IPS DF 6.9 (cell line): ENCODE results near the gene ALKBH1.
"Not testable (repeated sequence)": the region's sequence is repeated elsewhere in the genome, so short reads cannot be mapped to it uniquely, and the experiment has no call there.

Source experiments
- DNase-seq: peaks from one replicate; pipeline ENCODE4 v3.0.0-alpha.2; 2013; ENCODE audit warnings: low read depth, low spot score
- H3K27ac ChIP-seq: one replicate; pipeline ENCODE4 v1.5.1; 2013; ENCODE audit warnings: low read length, control low read depth
- H3K27me3 ChIP-seq: 2 replicates; pipeline ENCODE4 v1.6.1; 2013; ENCODE audit warnings: mild to moderate bottlenecking, low read length; ENCODE audit not compliant: control insufficient read depth, insufficient read depth
- H3K36me3 ChIP-seq: 2 replicates; pipeline ENCODE4 v1.6.1; 2013; ENCODE audit warnings: low read length; ENCODE audit not compliant: control insufficient read depth, insufficient read depth
- H3K4me1 ChIP-seq: 2 replicates; pipeline ENCODE4 v1.6.1; 2013; ENCODE audit warnings: low read length; ENCODE audit not compliant: control insufficient read depth, insufficient read depth
- H3K4me3 ChIP-seq: 2 replicates; pipeline ENCODE4 v1.5.1; 2013; ENCODE audit warnings: mild to moderate bottlenecking, low read length
- H3K9me3 ChIP-seq: 2 replicates; pipeline ENCODE4 v1.6.1; 2013; ENCODE audit warnings: low read length, inconsistent platforms; ENCODE audit not compliant: control insufficient read depth, insufficient read depth
- WGBS: extraction: QIAGEN DNeasy Blood & Tissue Kit; methylation state at CpG from one replicate; pipeline ENCODE4 v1.1.7; 2013; ENCODE audit warnings: mixed read lengths, missing lambda C conversion rate; ENCODE audit not compliant: insufficient read length, insufficient coverage; 5-methylcytosine and 5-hydroxymethylcytosine counted together

The ALKBH1 gene

DNA sequence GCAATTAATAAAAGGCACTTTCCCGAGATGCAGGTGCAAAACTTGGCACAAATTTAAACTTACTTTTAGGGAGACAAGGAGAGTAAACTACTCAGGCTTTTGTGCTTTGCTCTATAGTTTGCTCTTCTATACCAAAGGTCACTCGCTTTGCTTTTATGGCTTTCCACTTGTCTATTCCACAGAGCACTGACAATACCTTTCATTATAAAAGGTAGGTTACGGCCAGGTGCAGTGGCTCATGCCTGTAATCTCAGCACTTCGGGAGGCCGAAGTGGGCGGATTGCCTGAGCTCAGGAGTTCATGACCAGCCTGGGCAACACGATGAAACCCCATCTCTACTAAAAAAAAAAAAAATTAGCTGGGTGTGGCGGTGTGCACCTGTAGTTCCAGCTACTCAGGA is 32.9 kb downstream of the ALKBH1 start:
- Histone ChIP-seq H3K36me3 (peaks cover 7% of the 10 kb centered on the region; the same call in 1 of the 2 replicates), H3K27me3 (no peaks in the 10 kb centered on the region)
- no CpG with 5 or more reads among the region's 8 CpGs for WGBS

DNA sequence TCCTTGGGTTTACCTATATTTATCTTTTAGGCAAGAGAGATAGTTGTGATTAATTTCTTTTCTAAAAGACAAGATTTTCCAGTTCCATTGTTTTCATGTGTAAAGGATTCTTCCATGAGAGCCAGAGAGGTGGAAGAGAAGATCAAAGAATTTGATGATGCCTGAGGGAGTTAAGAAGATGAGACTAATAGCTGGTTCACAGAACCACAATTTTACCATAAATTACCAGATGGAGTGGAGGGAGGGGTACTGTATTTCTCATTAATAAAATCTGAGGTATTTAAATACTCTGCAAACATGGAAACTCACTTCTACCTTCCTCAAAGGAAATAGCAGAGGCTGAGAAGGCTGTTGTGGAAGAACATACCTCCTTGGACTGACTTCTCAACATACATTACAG is 34.6 kb downstream of the ALKBH1 start:
- Histone ChIP-seq H3K36me3 (peaks cover 4% of the 10 kb centered on the region; the same call in 1 of the 2 replicates), H3K27me3 (no peaks in the 10 kb centered on the region), H3K9me3 (no peaks in the 10 kb centered on the region), H3K4me1 (no peaks in the 10 kb centered on the region), H3K27ac (no peak overlapping the region), H3K4me3 (no peak overlapping the region)
- no peak for DNase-seq

More for the DNA sequence above, 32.9 kb downstream of the ALKBH1 start:
- Histone ChIP-seq H3K4me3 (no peak overlapping the region), H3K27ac (no peak overlapping the region), H3K4me1 (no peaks in the 10 kb centered on the region), H3K9me3 (no peaks in the 10 kb centered on the region)
- DNase-seq = no peak

DNA sequence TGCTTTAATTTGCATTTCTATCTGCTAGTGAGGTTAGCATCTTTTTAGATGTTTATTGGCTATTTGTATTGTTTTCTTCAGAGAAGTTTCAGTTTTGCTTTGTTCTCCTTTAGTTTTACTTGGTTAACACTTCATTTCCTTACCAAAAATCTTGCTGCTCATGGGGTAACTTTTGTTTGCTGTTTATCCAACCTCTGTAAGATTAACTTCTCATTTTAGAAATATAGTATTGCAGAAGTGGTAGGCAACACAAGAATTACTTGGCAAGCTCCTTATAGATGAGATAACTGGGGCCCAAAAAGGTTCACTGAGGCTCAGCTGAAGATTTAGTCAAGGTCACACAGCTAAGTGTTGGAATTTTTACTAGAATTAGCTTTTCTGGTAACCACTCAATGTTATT is 40.5 kb downstream of the ALKBH1 start:
- H3K36me3 ChIP-seq = no peaks in the 10 kb centered on the region
- no peaks in the 10 kb centered on the region for H3K27me3 ChIP-seq
- DNase-seq = no peak
- no peaks in the 10 kb centered on the region for H3K4me1 ChIP-seq
- H3K9me3 ChIP-seq = no peaks in the 10 kb centered on the region
- H3K27ac ChIP-seq = no peak overlapping the region
- H3K4me3 ChIP-seq = no peak overlapping the region

DNA sequence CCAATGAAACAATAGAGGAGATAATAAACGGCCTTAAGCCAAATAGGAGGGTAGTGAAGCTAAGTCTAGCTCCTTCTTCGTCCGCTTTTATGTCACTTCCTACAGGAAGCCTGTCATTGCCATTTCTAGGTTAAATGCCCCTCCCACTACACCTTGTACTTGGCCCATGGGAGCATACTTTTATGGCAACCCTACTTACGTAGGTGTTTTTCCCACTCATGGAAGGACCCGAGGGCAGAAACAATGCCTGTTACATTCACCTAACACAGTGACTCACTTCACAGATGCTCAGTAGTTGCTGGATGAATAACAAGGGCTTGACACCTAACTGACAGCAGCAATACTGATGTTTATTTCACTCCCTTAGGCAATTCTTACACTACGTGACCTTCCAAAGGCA is 44.5 kb downstream of the ALKBH1 start:
- H3K4me1 ChIP-seq = no peaks in the 10 kb centered on the region
- no peaks in the 10 kb centered on the region for H3K27me3 ChIP-seq
- WGBS = no CpG with 5 or more reads among the region's 6 CpGs
- no peak for DNase-seq
- H3K4me3 ChIP-seq = no peak overlapping the region
- no peaks in the 10 kb centered on the region for H3K9me3 ChIP-seq
- H3K27ac ChIP-seq = no peak overlapping the region
- no peaks in the 10 kb centered on the region for H3K36me3 ChIP-seq

DNA sequence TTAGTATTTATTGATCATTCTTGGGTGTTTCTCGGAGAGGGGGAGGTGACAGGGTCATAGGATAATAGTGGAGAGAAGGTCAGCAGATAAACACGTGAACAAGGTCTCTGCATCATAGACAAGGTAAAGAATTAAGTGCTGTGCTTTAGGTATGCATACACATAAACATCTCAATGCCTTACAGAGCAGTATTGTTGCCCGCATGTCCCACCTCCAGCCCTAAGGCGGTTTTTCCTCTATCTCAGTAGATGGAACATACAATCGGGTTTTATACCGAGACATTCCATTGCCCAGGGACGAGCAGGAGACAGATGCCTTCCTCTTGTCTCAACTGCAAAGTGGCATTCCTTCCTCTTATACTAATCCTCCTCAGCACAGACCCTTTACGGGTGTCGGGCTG is 46.3 kb downstream of the ALKBH1 start:
- no CpG with 5 or more reads among the region's 9 CpGs for WGBS
- H3K27me3 ChIP-seq, DNase-seq, H3K4me3 ChIP-seq, H3K4me1 ChIP-seq, H3K9me3 ChIP-seq, H3K27ac ChIP-seq, H3K36me3 ChIP-seq: not testable (repeated sequence)

DNA sequence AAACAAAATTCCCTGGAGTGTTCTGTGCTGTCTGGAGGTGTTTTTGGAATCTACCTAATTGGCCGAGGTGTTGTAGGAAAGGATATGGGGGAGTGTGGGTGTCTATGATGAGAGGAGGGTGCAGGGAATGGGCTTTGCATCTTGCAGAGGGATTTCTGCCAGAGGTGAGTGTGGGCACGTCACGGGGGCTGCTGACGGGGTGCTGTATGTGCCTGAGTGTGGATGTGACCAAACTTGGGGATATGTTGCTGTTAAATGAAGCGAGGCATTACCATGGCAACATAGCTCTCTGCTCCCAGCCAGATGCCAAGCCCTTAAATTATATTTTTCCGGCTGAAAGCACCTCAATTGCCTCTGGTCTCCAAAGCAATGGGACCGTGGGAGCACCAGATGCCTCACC is 47.1 kb downstream of the ALKBH1 start:
- no peaks in the 10 kb centered on the region for H3K4me1 ChIP-seq
- DNase-seq = no peak
- H3K27ac ChIP-seq = no peak overlapping the region
- H3K4me3 ChIP-seq = no peak overlapping the region
- H3K36me3 ChIP-seq = no peaks in the 10 kb centered on the region
- no peaks in the 10 kb centered on the region for H3K27me3 ChIP-seq
- no CpG with 5 or more reads among the region's 7 CpGs for WGBS
- H3K9me3 ChIP-seq = no peaks in the 10 kb centered on the region

DNA sequence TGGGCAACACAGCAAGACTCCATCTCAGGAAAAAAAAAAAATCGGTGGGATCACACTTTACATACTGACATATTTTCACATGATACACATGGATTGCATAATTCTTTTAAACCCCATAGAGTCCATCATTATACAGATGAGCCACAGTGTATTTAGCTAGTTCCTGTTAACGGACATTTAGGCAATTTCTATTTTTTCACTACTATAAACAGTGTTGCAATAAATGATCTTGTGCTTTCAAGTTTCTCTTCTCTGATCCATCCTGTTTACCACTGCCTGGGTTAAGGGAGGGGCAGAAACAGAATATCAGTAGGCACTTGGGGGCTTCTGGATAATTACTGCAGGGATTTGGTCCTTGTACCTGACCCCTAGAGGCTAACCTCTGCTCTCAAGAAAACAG is 48.0 kb downstream of the ALKBH1 start:
- WGBS = no CpG with 5 or more reads among the region's 2 CpGs
- H3K9me3 ChIP-seq = no peaks in the 10 kb centered on the region
- peaks cover 2% of the 10 kb centered on the region; the same call in 1 of the 2 replicates for H3K4me1 ChIP-seq
- H3K27me3 ChIP-seq = no peaks in the 10 kb centered on the region
- H3K4me3 ChIP-seq = no peak overlapping the region
- no peaks in the 10 kb centered on the region for H3K36me3 ChIP-seq
- no peak for DNase-seq
- no peak overlapping the region for H3K27ac ChIP-seq

DNA sequence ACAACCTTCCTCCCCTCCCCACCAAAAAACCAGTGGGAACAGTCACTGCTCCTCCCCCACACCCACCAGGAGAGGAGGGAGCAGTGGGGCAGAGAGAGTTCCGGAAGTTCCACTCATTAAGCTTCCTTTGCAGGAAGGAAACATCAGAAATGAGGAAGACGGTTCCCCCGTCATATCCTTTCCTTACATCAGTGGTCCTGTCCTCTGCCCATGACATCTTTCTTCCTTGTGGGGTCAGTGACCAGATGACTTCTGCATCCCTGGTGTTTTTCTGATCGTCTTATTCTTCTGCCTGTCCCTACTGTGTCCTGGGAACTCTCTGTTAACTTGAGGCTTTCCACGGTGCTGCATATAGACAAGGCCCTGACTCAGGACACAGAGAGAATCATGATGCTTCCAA is 50.5 kb downstream of the ALKBH1 start:
- Histone ChIP-seq H3K4me1 (peaks cover 5% of the 10 kb centered on the region; the same call in 1 of the 2 replicates), H3K9me3 (no peaks in the 10 kb centered on the region), H3K27ac (no peak overlapping the region), H3K36me3 (no peaks in the 10 kb centered on the region), H3K27me3 (no peaks in the 10 kb centered on the region), H3K4me3 (no peak overlapping the region)
- no peak for DNase-seq
- no CpG with 5 or more reads among the region's 5 CpGs for WGBS

DNA sequence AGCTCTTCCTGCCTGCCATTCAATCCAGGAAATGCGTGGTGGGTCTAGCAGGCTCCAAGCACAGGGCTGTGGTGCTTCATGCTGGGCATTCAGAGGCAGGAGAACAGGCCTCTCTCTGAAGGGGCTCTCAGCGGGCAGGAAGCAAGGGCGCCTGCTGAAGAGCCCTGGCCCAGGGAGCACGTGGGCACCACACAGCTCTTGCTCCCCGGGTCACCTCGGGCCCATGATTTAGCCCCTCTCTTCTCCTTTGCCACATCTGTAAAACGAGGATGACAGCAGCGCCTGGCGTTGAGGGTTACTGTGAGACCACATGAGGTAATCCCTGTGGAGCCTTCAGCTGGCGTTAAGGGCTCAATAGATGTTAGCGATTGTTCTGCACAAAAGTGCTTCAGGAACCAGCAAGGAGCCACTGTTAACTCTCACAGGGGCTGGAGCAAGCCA is 53.8 kb downstream of the ALKBH1 start:
- DNase-seq = no peak
- WGBS = no CpG with 5 or more reads among the region's 11 CpGs
- Histone ChIP-seq H3K4me1 (peaks cover 5% of the 10 kb centered on the region; the same call in 1 of the 2 replicates), H3K36me3 (no peaks in the 10 kb centered on the region), H3K27me3 (no peaks in the 10 kb centered on the region), H3K4me3 (no peak overlapping the region), H3K9me3 (no peaks in the 10 kb centered on the region), H3K27ac (no peak overlapping the region)

DNA sequence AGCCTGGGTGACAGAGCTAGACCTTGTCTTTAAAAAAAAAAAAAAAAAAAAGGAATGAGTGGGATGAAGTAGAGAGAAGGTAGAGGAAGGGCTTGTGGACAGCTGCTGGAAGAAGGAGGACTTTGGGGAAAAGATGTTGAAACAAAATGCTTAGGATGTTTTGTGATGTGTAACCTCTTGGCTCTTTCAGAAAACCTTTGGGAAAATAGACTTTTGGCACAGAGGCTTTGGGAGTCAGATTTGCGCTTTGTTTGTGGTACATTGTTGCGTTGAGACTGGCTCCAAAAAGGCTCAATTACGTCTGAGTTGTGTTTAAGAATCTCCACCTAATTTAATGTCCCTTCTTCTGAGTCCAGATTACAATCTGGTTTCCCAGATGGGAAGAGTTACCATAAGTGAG is 58.5 kb downstream of the ALKBH1 start:
- Histone ChIP-seq H3K36me3 (no peaks in the 10 kb centered on the region), H3K27ac (no peak overlapping the region)
- WGBS = no CpG with 5 or more reads among the region's 3 CpGs

DNA sequence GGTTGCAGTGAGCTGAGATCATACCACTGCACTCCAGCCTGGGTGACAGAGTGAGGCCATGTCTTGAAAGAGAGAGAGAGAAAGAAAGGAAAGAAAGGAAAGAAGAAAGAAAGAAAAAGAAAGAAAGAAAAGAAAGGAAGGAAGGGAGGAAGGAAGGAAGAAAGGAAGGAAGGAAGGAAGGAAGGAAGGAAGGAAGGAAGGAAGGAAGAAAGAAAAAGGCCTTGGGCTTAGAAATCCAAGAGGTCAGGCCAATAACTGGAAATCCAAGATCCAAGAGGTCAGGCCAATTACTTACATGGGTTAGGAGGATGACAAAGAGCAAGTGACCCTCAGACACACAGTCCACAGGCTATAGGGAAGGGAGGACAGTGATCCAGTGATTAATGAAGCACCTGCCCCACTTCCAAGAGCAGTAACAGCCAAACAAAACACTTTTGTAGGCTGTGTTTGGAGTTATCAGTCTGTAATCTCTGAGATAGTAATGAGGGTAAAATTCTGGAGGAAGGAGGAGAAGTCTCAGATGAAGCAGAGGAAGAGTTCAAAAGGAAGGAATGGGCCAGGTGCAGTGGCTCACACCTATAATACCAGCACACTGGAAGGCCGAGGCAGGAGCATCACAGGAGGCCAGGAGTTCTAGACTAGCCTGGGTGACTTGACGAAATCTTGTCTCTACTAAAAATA is 59.2 kb downstream of the ALKBH1 start:
- WGBS = no CpG with 5 or more reads among the region's 2 CpGs
- H3K27ac ChIP-seq = no peak overlapping the region
- H3K36me3 ChIP-seq = no peaks in the 10 kb centered on the region
- H3K4me1 ChIP-seq = no peaks in the 10 kb centered on the region
- no peaks in the 10 kb centered on the region for H3K27me3 ChIP-seq
- no peak overlapping the region for H3K4me3 ChIP-seq
- no peak for DNase-seq
- H3K9me3 ChIP-seq = no peaks in the 10 kb centered on the region

More for the DNA sequence above, 58.5 kb downstream of the ALKBH1 start:
- 0 out of 2 replicates have a peak, but pooled peaks cover 2% of the 10 kb centered on the region for H3K4me1 ChIP-seq
- no peak for DNase-seq
- no peak overlapping the region for H3K4me3 ChIP-seq
- H3K27me3 ChIP-seq = no peaks in the 10 kb centered on the region
- H3K9me3 ChIP-seq = no peaks in the 10 kb centered on the region
